ENCODE results near the gene FAM50B. TPM values are rescaled to one million over a fixed set of nuclear protein-coding genes. Genes with fewer than 3 reads are reported as not detected.

The FAM50B gene, protein sequence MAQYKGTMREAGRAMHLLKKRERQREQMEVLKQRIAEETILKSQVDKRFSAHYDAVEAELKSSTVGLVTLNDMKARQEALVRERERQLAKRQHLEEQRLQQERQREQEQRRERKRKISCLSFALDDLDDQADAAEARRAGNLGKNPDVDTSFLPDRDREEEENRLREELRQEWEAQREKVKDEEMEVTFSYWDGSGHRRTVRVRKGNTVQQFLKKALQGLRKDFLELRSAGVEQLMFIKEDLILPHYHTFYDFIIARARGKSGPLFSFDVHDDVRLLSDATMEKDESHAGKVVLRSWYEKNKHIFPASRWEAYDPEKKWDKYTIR
- total RNA-seq: 7.8 and 8.6 TPM in 2 replicates

GRCh38 chr6:3848925-3849605, at the start of gene FAM50B:
Gene FAM50B (plus strand): TSS chr6:3849373. CDS start chr6:3849812, 439 bp downstream.

Other genes starting within 250 kb of the FAM50B start
- 149 and 150 TPM in 2 replicates for gene PXDC1, start 97.7 kb upstream of the FAM50B start, total RNA-seq
- gene FAM217A, start 229.8 kb downstream of the FAM50B start, total RNA-seq: 0.16 TPM in 1 of 2 replicates, not detected in the other

Measured in hair follicle dermal papilla cell (primary cell).